HFF-Myc (cell line): Measurements from ENCODE around the gene TARBP2.

Source experiments
- DNase-seq: peaks from one replicate; pipeline ENCODE4 v3.0.0-alpha.2; 2011; ENCODE audit warnings: low read depth; ENCODE audit errors: extremely low read depth
- H3K4me3 ChIP-seq: replicated peaks from 2 replicates; pipeline ENCODE4 v1.5.1; 2011; ENCODE audit warnings: low read depth, mild to moderate bottlenecking, control low read depth, low read length
- CTCF ChIP-seq: IDR thresholded peaks from 2 replicates; pipeline ENCODE4 v1.5.1; 2012; ENCODE audit warnings: mild to moderate bottlenecking, low read depth, low read length, control low read depth; ENCODE audit errors: missing control alignments

Gene TARBP2

GRCh38 chr12:53552361-53553327 lies 51.6 kb downstream of the TARBP2 start:
- no peak overlapping the region for H3K4me3 ChIP-seq
- no peak for DNase-seq
- TF ChIP-seq CTCF, result no peak
